BJ (cell line): ENCODE data around the gene GBF1. TPM values are rescaled to one million over a fixed set of nuclear protein-coding genes. Genes with fewer than 3 reads are reported as not detected.

Experiments used
- CTCF ChIA-PET: fragments of 350-600 bp; formaldehyde crosslinking; extraction: SDS; loops from one replicate; lab custom pipeline; 2021; ENCODE audit warnings: antibody characterized with exemption, inconsistent platforms; lab: Yijun Ruan, JAX
- POLR2A ChIA-PET: fragments of 300-600 bp; sonication (Branson Sonifier 250); formaldehyde crosslinking; extraction: SDS; loops from one replicate; lab custom pipeline; 2021; ENCODE audit warnings: antibody characterized with exemption; lab: Charles Lee
- DNase-seq: peaks from one replicate; pipeline ENCODE4 v3.0.0-alpha.2; 2011; ENCODE audit warnings: low read depth
- H3K27me3 ChIP-seq: 2 replicates; pipeline ENCODE4 v1.6.0; 2011; ENCODE audit warnings: low read length; ENCODE audit not compliant: control insufficient read depth, insufficient read depth
- H3K36me3 ChIP-seq: 2 replicates; pipeline ENCODE4 v1.5.1; 2011; ENCODE audit warnings: low read length; ENCODE audit not compliant: control insufficient read depth, insufficient read depth
- H3K4me3 ChIP-seq: 2 replicates; pipeline ENCODE4 v1.5.1; 2011; ENCODE audit warnings: low read depth, mild to moderate bottlenecking, control low read depth, low read length
- polyA plus RNA-seq: library from polyadenylated mRNA; depleted of rRNA; stranded (reverse); fragments of >200 nt; gene quantifications from 2 replicates; pipeline ENCODE4 v1.2.3, GENCODE V29; 2011
- TF ChIP-seq, protein P1 (sequence below): IDR thresholded peaks from 2 replicates; pipeline ENCODE4 v1.5.1; 2011; ENCODE audit warnings: low read depth, mild to moderate bottlenecking, control low read depth, inconsistent platforms, low read length, moderate library complexity; ENCODE audit not compliant: insufficient read depth

Gene GBF1
- polyA plus RNA-seq, 1 experiment = 28.4 TPM

GRCh38 chr10:102408728-102409603, 163.6 kb downstream of the GBF1 start:
- CTCF ChIA-PET = interaction anchor here (1.2 to 5.4 kb wide), 5 partner anchors 10 to 179 kb away, joined by 3 to 38 read pairs (median 4); partner anchors contain the start of genes FBXL15 and NFKB2
- Histone ChIP-seq H3K4me3 (peak overlapping the region; percentile 21), H3K36me3 (no peaks in the 10 kb centered on the region), H3K27me3 (peaks cover 48% of the 10 kb centered on the region)
- no peak for DNase-seq
- TF ChIP-seq, protein P1, sequence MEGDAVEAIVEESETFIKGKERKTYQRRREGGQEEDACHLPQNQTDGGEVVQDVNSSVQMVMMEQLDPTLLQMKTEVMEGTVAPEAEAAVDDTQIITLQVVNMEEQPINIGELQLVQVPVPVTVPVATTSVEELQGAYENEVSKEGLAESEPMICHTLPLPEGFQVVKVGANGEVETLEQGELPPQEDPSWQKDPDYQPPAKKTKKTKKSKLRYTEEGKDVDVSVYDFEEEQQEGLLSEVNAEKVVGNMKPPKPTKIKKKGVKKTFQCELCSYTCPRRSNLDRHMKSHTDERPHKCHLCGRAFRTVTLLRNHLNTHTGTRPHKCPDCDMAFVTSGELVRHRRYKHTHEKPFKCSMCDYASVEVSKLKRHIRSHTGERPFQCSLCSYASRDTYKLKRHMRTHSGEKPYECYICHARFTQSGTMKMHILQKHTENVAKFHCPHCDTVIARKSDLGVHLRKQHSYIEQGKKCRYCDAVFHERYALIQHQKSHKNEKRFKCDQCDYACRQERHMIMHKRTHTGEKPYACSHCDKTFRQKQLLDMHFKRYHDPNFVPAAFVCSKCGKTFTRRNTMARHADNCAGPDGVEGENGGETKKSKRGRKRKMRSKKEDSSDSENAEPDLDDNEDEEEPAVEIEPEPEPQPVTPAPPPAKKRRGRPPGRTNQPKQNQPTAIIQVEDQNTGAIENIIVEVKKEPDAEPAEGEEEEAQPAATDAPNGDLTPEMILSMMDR = no peak
- POLR2A ChIA-PET = no interaction called here

DNA sequence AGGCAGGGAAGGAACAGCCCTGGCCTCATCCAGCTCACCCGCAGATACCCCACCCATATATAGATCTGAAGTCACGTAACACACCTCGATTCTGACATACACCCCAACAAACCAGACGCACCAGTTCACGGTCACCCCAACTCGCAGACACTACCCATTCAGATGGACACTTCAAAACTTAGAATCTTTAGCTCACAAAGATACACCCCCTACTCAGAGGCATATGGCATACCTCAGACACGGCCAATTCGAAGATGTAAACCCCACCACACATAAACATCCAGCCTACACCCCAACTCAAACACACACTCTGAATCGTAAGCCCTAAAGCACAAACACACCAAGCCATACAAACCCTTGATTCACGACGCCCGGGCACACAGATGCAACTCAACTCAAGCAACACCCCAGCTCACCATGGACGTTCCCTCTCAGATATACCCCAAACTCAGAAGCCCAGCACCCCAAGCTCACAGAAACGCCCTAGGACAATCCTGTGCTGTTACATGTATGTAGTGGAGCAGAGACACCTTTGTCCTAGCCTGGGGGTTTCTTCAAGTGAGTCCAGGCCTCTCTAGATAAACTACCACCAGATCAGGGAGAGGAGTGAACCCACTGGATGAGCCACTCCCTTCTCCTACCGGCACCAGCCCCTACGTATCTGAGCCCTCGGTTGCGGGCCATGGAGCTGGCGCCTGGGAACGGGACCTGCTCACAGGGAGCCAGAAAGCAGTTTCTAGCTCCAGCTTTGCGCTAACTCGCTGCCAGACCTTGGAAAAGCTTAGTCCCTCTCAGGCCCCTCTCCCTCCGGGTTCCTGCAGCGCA, 164.5 kb downstream of the GBF1 start:
- TF ChIP-seq, protein P1 = no peak
- ChIA-PET CTCF (interaction anchor here (0.6 to 5.4 kb wide), 6 partner anchors 11 to 181 kb away, joined by 3 to 38 read pairs (median 4); partner anchors contain the start of genes FBXL15 and NFKB2), POLR2A (no interaction called here)
- Histone ChIP-seq H3K27me3 (peaks cover 53% of the 10 kb centered on the region), H3K36me3 (no peaks in the 10 kb centered on the region), H3K4me3 (peak overlapping the region; percentile 32)
- DNase-seq = no peak

DNA sequence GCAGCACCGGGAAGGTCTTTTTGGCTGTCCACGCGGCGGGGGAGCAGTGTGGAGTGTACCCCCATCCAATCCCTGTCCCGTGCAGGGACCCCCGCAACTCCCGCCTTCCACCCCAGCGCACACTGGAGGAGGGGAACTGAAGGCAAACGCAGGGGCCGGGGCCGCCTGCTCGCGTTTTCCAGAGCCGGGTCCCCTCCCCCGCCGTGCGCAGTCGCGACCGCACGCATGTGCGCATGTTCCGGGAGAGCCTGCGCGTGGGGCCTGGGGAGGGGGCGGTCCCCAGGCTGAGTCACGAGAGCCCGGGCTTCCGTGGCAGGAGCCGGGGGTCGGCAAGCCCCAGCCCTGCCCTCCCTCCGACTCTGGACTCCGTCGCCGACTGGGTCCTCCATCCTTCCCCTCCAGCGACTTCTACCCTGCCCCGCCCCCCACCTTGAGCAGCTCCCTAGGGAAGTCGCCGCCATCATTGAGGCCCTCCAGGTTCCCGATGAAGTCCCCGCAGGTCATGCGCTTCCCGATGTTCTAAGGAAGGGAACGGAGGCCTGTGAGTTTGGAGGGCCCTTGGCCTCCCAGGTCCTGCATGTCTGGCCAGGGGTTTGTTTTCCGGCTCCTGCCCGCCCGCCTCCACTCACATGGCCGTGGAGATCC, 165.2 kb downstream of the GBF1 start:
- DNase-seq = no peak
- Histone ChIP-seq H3K4me3 (peak overlapping the region; percentile 32), H3K36me3 (no peaks in the 10 kb centered on the region), H3K27me3 (peaks cover 54% of the 10 kb centered on the region)
- ChIA-PET CTCF (interaction anchor here (0.6 to 5.4 kb wide), 3 partner anchors 11 to 181 kb away, joined by 4 to 38 read pairs (median 21); partner anchors contain the start of gene FBXL15), POLR2A (interaction anchor here (0.7 kb wide), 1 partner anchor 289 kb away, joined by 3 read pairs; no protein-coding TSS in a partner anchor)
- TF ChIP-seq, protein P1 = no peak

GRCh38 chr10:102411341-102412255, 166.3 kb downstream of the GBF1 start:
- CTCF ChIA-PET = interaction anchor here (3.8 to 5.4 kb wide), 2 partner anchors 10 to 13 kb away, joined by 21 to 38 read pairs; partner anchors contain the start of gene FBXL15
- Histone ChIP-seq H3K36me3 (no peaks in the 10 kb centered on the region), H3K4me3 (no peak overlapping the region), H3K27me3 (peaks cover 54% of the 10 kb centered on the region)
- POLR2A ChIA-PET = interaction anchor here (0.7 kb wide), 1 partner anchor 290 kb away, joined by 3 read pairs; no protein-coding TSS in a partner anchor
- TF ChIP-seq, protein P1 = no peak
- DNase-seq = no peak
